ENCODE measurements around the gene RHOJ. TPM values are rescaled to one million over a fixed set of nuclear protein-coding genes. Genes with fewer than 3 reads are reported as not detected.

RHOJ gene
- total and polyA plus RNA-seq, 2 donors from 2014 or later: 4.0 to 20.0 TPM

GRCh38 chr14:63290741-63291430 is 86.6 kb downstream of the RHOJ start:
- Histone ChIP-seq H3K9me3 (ENCODE audit: control insufficient read depth in 2 of 3, insufficient read depth in 1 of 3, low read length in 3 of 3) (no peaks in the 10 kb centered on the region), H3K36me3 (ENCODE audit: control insufficient read depth in 2 of 3, insufficient read depth in 3 of 3, low read length in 3 of 3) (no peaks in the 10 kb centered on the region), H3K27me3 (ENCODE audit: control insufficient read depth, insufficient read depth, low read length) (no peaks in the 10 kb centered on the region), H3K4me1 (ENCODE audit: control insufficient read depth in 2 of 3, insufficient read depth in 2 of 3, low read depth in 1 of 3, low read length in 3 of 3) (no peaks in the 10 kb centered on the region), H3K9ac (ENCODE audit: low read length in 3 of 3) (no peak overlapping the region), H3K27ac (ENCODE audit: low read depth in 2 of 2, low read length in 2 of 2) (no peak overlapping the region), H3K4me3 (ENCODE audit: low read length in 3 of 3) (no peak overlapping the region)
- intact Hi-C loops (cut with DNase I): no loop called here
- no peak for TF ChIP-seq CTCF (IDR thresholded peaks at IDR 0.05; ENCODE audit: borderline replicate concordance, extremely low read depth, insufficient read depth)
- FAIRE-seq (no peak), DNase-seq (no peak)

- FAIRE-seq: no peak
- no peaks in the 10 kb centered on the region for H3K9me3 ChIP-seq (ENCODE audit: control insufficient read depth in 2 of 3, insufficient read depth in 1 of 3, low read length in 3 of 3)
- H3K9ac ChIP-seq (ENCODE audit: low read length in 3 of 3): no peak overlapping the region
- DNase-seq: no peak
- no peaks in the 10 kb centered on the region for H3K4me1 ChIP-seq (ENCODE audit: control insufficient read depth in 2 of 3, insufficient read depth in 2 of 3, low read depth in 1 of 3, low read length in 3 of 3)
- TF ChIP-seq CTCF (IDR thresholded peaks at IDR 0.05; ENCODE audit: borderline replicate concordance, extremely low read depth, insufficient read depth): no peak
- no peaks in the 10 kb centered on the region for H3K27me3 ChIP-seq (ENCODE audit: control insufficient read depth, insufficient read depth, low read length)
- intact Hi-C loops (cut with DNase I): no loop called here
- H3K4me3 ChIP-seq (ENCODE audit: low read length in 3 of 3): no peak overlapping the region
- no peak overlapping the region for H3K27ac ChIP-seq (ENCODE audit: low read depth in 2 of 2, low read length in 2 of 2)
- no peaks in the 10 kb centered on the region for H3K36me3 ChIP-seq (ENCODE audit: control insufficient read depth in 2 of 3, insufficient read depth in 3 of 3, low read length in 3 of 3)
Observed at GRCh38 chr14:63292805-63293204, 88.6 kb downstream of the RHOJ start.

- FAIRE-seq: no peak
- no peaks in the 10 kb centered on the region for H3K36me3 ChIP-seq (ENCODE audit: control insufficient read depth in 2 of 3, insufficient read depth in 3 of 3, low read length in 3 of 3)
- no peaks in the 10 kb centered on the region for H3K4me1 ChIP-seq (ENCODE audit: control insufficient read depth in 2 of 3, insufficient read depth in 2 of 3, low read depth in 1 of 3, low read length in 3 of 3)
- peak overlapping the region in 1 of 3 donors; percentile 2 for H3K4me3 ChIP-seq (ENCODE audit: low read length in 3 of 3)
- TF ChIP-seq CTCF (IDR thresholded peaks at IDR 0.05; ENCODE audit: borderline replicate concordance, extremely low read depth, insufficient read depth): no peak
- H3K27me3 ChIP-seq (ENCODE audit: control insufficient read depth, insufficient read depth, low read length): no peaks in the 10 kb centered on the region
- intact Hi-C loops (cut with DNase I): no loop called here
- H3K27ac ChIP-seq (ENCODE audit: low read depth in 2 of 2, low read length in 2 of 2): no peak overlapping the region
- DNase-seq: no peak
- H3K9ac ChIP-seq (ENCODE audit: low read length in 3 of 3): no peak overlapping the region
- H3K9me3 ChIP-seq (ENCODE audit: control insufficient read depth in 2 of 3, insufficient read depth in 1 of 3, low read length in 3 of 3): no peaks in the 10 kb centered on the region
Observed at GRCh38 chr14:63295231-63295685, 91.0 kb downstream of the RHOJ start.
